GM10266 (cell line): Measurements from ENCODE around the gene EFCC1.

ENCODE experiments used
- DNase-seq: peaks from one replicate; pipeline ENCODE4 v3.0.0; 2012; ENCODE audit errors: extremely low spot score
- TF ChIP-seq, protein P1 (sequence below): IDR thresholded peaks from 2 replicates; pipeline ENCODE4 v1.5.1; 2012; ENCODE audit warnings: mild to moderate bottlenecking, low read depth; ENCODE audit not compliant: control insufficient read depth, insufficient read depth; ENCODE audit errors: missing control alignments

The EFCC1 gene

DNA sequence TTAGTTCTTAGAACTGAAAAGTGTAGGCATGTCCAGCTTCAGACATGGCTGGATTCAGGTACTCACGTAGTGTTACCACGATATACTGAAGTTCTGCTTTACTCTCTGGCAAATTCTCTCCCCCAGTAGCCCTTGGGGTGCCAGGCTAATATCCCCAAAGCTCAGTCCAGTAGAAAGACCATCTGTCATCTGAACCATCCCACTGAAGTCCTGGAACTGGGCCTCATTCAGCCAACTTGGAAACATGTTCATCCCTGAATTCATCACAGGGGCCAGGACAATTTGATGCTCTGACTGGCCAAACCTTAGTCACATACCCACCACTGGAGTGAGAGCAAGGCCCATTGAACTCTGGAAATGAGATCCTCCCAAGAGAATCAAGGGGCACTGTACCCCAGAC lies 8.2 kb downstream of the EFCC1 start:
- TF ChIP-seq, protein P1, sequence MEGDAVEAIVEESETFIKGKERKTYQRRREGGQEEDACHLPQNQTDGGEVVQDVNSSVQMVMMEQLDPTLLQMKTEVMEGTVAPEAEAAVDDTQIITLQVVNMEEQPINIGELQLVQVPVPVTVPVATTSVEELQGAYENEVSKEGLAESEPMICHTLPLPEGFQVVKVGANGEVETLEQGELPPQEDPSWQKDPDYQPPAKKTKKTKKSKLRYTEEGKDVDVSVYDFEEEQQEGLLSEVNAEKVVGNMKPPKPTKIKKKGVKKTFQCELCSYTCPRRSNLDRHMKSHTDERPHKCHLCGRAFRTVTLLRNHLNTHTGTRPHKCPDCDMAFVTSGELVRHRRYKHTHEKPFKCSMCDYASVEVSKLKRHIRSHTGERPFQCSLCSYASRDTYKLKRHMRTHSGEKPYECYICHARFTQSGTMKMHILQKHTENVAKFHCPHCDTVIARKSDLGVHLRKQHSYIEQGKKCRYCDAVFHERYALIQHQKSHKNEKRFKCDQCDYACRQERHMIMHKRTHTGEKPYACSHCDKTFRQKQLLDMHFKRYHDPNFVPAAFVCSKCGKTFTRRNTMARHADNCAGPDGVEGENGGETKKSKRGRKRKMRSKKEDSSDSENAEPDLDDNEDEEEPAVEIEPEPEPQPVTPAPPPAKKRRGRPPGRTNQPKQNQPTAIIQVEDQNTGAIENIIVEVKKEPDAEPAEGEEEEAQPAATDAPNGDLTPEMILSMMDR = no peak
- DNase-seq = no peak

DNA sequence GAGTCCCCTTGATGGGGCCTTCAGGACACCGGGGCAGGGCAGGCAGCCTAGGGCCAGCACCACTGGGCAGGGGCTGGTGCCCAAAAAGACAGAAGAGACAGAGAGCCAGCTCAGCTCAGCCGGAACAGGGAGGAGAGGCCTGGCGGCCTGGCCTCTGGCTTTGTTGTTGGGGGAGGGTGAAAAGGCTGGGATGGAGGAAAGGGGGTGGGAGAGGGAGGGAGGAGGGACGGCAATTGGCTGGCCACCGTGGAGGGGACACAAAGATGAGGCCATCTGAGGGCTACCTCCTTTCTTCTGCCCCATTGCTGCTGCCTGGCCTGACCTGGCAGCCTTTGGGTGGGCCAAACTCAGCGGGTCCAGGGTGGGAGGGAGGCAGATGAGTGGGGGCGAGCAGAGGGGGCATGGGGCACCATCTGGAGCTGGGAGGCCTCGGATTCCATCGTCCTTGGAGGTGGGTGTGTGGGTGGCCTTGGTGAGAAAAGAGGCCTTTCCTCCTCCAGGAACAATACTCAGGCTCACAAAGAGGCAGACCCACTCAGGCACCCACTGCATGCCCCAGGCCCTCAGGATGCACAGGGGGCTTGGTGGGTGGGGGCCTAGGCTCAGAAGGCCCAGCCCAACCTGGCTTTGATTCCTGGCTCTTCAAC lies 9.3 kb downstream of the EFCC1 start:
- no peak for DNase-seq
- TF ChIP-seq, protein P1 = no peak

DNA sequence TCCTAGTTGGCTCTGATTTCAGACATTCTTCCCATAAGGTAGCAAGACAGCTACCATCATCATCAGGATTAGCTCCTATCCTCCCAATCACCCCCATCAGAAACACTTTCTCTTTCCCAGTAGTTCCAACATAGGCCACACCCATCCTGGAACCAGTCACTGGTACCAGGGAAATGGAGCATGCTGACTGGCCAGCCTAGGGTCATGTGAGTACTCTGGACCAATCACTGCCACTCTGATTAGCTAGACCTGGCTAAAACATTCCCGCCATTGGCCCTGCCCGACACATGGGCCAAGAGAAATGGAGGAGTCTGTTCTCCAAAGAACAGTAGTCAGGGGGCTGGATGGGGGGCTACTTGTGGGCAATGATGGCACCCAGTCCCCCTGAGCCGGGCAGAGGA lies 12.4 kb downstream of the EFCC1 start:
- TF ChIP-seq, protein P1 = no peak
- no peak for DNase-seq

DNA sequence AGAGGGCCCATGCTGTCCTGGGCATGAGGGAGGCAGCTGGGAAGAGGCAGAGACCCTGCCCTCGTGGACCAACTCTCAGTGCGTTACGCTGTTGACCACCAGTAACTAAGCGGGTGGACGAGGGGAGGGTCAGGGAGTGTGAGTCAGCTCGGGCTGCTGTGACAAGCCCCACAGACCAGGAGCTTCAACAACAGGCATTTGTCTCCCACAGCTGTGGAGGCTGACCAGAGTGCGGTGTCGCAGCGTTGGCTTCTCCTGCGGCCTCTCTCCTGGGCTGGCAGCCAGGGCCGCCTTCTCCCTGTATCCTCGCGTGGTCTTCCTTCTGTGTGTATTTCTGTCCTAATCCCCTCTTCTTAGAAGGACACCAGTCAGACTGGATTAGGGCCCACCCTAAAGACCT lies 13.0 kb downstream of the EFCC1 start:
- no peak for DNase-seq
- TF ChIP-seq, protein P1 = no peak

DNA sequence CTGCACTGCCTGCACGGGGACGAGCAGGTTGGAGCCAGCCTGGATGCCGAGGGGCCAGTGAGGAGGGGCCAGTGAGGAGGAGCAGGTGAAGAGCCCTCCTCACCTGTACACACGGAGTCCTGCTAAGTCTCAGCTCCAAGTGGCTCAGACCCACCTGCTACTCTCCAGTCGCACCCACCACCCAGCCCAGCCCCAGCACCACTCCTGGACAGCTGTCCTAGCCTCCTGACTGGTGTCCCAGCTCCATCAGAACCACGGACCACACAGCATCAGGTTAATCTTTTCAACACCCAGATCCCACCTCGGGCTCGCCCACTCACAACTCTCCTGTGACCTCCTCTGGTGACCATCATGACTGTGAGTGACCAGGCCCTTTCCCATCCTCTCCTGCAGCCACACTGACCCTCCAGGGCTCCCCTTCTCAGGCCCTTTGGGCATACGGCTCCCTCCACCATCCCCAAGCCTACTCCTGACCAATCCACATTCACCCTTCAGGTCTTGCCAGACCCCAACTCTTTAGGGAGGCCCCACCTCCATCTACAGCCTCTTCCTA lies 13.8 kb downstream of the EFCC1 start:
- TF ChIP-seq, protein P1 = no peak
- DNase-seq = no peak

DNA sequence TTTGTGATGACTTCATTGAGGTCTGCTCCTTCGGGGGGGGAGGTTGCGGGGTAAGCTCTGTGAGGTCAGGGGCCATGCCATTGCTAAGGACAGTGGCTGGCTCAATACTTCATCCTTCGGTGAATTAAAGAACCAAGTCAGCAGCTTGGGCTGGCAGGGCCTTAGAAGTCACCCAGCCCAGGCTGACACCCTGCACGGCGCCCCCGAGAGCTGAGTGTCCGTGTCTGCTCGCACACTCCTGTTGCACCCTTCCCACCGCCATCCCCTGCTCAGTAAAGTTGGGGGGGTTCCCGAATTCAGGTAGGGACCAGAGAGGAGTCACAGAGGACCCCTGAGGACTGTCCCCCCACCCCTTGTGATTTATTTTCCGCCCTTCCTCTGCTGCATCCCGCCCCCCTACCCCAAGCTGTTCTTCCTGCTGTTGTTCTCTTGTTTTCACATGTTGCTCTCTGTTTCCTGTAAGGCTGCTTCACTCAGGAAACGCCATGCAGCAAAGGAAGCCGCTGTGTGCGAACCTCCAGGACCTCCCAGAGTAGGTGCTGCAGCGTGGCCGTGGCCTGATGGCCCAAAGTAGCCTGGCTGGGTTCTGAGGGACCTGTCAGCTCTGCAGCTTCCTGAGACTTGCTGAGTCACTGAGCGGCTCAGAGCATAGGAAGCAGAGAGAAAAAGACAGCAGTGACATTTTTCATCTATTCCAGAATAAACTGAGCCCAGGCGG lies 14.4 kb downstream of the EFCC1 start:
- TF ChIP-seq, protein P1 = no peak
- no peak for DNase-seq

DNA sequence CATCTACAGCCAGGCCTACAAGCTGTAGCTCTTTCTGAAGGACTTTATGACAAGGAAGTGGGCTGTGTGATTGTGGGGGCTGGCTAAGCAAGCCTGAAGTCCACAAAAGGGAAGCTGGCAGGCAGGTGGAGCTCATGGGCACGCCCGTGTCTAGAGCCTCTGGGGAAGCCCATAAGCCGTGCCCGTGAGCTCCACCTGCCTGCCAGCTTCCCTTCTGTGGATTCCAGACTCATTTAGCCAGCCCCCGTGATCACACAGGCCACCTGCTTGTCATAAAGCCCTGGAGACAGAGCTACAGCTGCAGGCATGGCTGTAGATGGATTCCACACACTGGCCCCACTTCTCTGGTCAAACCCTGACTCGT lies 15.2 kb downstream of the EFCC1 start:
- no peak for DNase-seq
- TF ChIP-seq, protein P1 = no peak
